ENCODE data around the gene CEP78. TPM values are rescaled to one million over a fixed set of nuclear protein-coding genes. Genes with fewer than 3 reads are reported as not detected.

The CEP78 gene
- total RNA-seq, 1 experiment from 2014 or later = 17.8 TPM

- Mint-ChIP-seq H3K36me3 (ENCODE audit: insufficient read depth, unreplicated experiment) (peaks cover 6% of the 10 kb centered on the region), H3K27ac (ENCODE audit: low read depth, unreplicated experiment) (peak overlapping the region; percentile 96), H3K4me3 (ENCODE audit: unreplicated experiment) (peak overlapping the region; percentile 93), H3K27me3 (ENCODE audit: insufficient read depth, unreplicated experiment) (no peaks in the 10 kb centered on the region), H3K9me3 (ENCODE audit: unreplicated experiment) (no peaks in the 10 kb centered on the region), H3K4me1 (ENCODE audit: insufficient read depth, unreplicated experiment) (peaks cover 15% of the 10 kb centered on the region)
- intact Hi-C loops (cut with micrococcal nuclease) = loop anchor here (10.0 kb wide), 2 partner anchors 200 to 260 kb away; partner anchors contain the start of gene GNAQ
- ChIA-PET CTCF (interaction anchor here (0.7 to 1.9 kb wide), 3 partner anchors 18 to 135 kb away, joined by 3 to 7 read pairs (median 3); no protein-coding TSS in a partner anchor), POLR2A (interaction anchor here (1.1 to 3.5 kb wide), 5 partner anchors 12 to 208 kb away, joined by 3 to 27 read pairs (median 4); partner anchors contain the start of gene PSAT1)
- no TSS peak for BruUV-seq (replicated peaks)
- no peak for DNase-seq (ENCODE audit: unreplicated experiment)
- TF ChIP-seq, protein P1, sequence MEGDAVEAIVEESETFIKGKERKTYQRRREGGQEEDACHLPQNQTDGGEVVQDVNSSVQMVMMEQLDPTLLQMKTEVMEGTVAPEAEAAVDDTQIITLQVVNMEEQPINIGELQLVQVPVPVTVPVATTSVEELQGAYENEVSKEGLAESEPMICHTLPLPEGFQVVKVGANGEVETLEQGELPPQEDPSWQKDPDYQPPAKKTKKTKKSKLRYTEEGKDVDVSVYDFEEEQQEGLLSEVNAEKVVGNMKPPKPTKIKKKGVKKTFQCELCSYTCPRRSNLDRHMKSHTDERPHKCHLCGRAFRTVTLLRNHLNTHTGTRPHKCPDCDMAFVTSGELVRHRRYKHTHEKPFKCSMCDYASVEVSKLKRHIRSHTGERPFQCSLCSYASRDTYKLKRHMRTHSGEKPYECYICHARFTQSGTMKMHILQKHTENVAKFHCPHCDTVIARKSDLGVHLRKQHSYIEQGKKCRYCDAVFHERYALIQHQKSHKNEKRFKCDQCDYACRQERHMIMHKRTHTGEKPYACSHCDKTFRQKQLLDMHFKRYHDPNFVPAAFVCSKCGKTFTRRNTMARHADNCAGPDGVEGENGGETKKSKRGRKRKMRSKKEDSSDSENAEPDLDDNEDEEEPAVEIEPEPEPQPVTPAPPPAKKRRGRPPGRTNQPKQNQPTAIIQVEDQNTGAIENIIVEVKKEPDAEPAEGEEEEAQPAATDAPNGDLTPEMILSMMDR (IDR thresholded peaks at IDR 0.05; ENCODE audit: unreplicated experiment) = no peak
These were observed 1.1 kb upstream of the CEP78 start for GRCh38 chr9:78234810-78235209.

GRCh38 chr9:78235256-78235761, 566 bp upstream of the CEP78 start:
- H3K9me3 Mint-ChIP-seq (ENCODE audit: unreplicated experiment) = no peaks in the 10 kb centered on the region
- H3K27ac Mint-ChIP-seq (ENCODE audit: low read depth, unreplicated experiment) = peak overlapping the region; percentile 96
- TF ChIP-seq, protein P1 (IDR thresholded peaks at IDR 0.05; ENCODE audit: unreplicated experiment) = no peak
- H3K27me3 Mint-ChIP-seq (ENCODE audit: insufficient read depth, unreplicated experiment) = no peaks in the 10 kb centered on the region
- H3K4me1 Mint-ChIP-seq (ENCODE audit: insufficient read depth, unreplicated experiment) = peaks cover 16% of the 10 kb centered on the region
- CTCF ChIA-PET = interaction anchor here (0.7 to 1.9 kb wide), 5 partner anchors 16 to 258 kb away, joined by 3 to 7 read pairs (median 3); no protein-coding TSS in a partner anchor
- peak overlapping the region; percentile 93 for H3K4me3 Mint-ChIP-seq (ENCODE audit: unreplicated experiment)
- BruUV-seq (replicated peaks) = TSS peak; percentile 68
- intact Hi-C loops (cut with micrococcal nuclease) = loop anchor here (10.0 kb wide), 2 partner anchors 201 to 261 kb away; partner anchors contain the start of gene GNAQ
- H3K36me3 Mint-ChIP-seq (ENCODE audit: insufficient read depth, unreplicated experiment) = peaks cover 7% of the 10 kb centered on the region
- DNase-seq (ENCODE audit: unreplicated experiment) = no peak
- POLR2A ChIA-PET = interaction anchor here (0.6 to 3.5 kb wide), 7 partner anchors 12 to 748 kb away, joined by 3 to 27 read pairs (median 4); partner anchors contain the start of gene PSAT1

- Mint-ChIP-seq H3K4me1 (ENCODE audit: insufficient read depth, unreplicated experiment) (peaks cover 16% of the 10 kb centered on the region), H3K36me3 (ENCODE audit: insufficient read depth, unreplicated experiment) (peaks cover 12% of the 10 kb centered on the region), H3K27ac (ENCODE audit: low read depth, unreplicated experiment) (peak overlapping the region; percentile 96), H3K9me3 (ENCODE audit: unreplicated experiment) (no peaks in the 10 kb centered on the region), H3K4me3 (ENCODE audit: unreplicated experiment) (peak overlapping the region; percentile 93), H3K27me3 (ENCODE audit: insufficient read depth, unreplicated experiment) (no peaks in the 10 kb centered on the region)
- no peak for DNase-seq (ENCODE audit: unreplicated experiment)
- POLR2A ChIA-PET = interaction anchor here (0.6 to 4.9 kb wide), 8 partner anchors 13 to 117 kb away, joined by 3 to 41 read pairs (median 4); partner anchors contain the start of gene PSAT1
- TF ChIP-seq, protein P1 (IDR thresholded peaks at IDR 0.05; ENCODE audit: unreplicated experiment) = no peak
- intact Hi-C loops (cut with micrococcal nuclease) = loop anchor here (10.0 kb wide), 2 partner anchors 202 to 262 kb away; partner anchors contain the start of gene GNAQ
- BruUV-seq (replicated peaks) = no TSS peak
- CTCF ChIA-PET = interaction anchor here (0.5 to 4.8 kb wide), 11 partner anchors 9 to 1503 kb away, joined by 3 to 95 read pairs (median 5); partner anchors contain the start of gene PSAT1
These were observed 656 bp downstream of the CEP78 start for GRCh38 chr9:78236551-78236910.

All from MCF 10A (cell line).